SK-N-SH (cell line): ENCODE measurements around the gene ANKRD16.

Experiments used
- EP300 ChIP-seq, 2 experiments: IDR thresholded peaks; 2 replicates each; pipeline versions ENCODE4 v1.4.0 to v1.6.1; 2012; ENCODE audit warnings: borderline replicate concordance in 1 of 2, low read depth in 1 of 2, low read length in 1 of 2
- FOXM1 ChIP-seq: IDR thresholded peaks from 2 replicates; pipeline ENCODE4 v1.4.0; 2012; ENCODE audit warnings: low read depth, mild to moderate bottlenecking
- GABPA ChIP-seq: IDR thresholded peaks from 2 replicates; pipeline ENCODE4 v1.4.0; 2012; ENCODE audit warnings: low read depth, mild to moderate bottlenecking
- GATA2 ChIP-seq: sonication (generic); formaldehyde crosslinking; IDR thresholded peaks from 2 replicates; pipeline ENCODE4 v1.5.0; 2020; ENCODE audit warnings: mild to moderate bottlenecking, missing genetic modification reagents
- IRF3 ChIP-seq: fragments of 150-350 bp; IDR thresholded peaks from 2 replicates; pipeline ENCODE4 v1.6.1; 2016; ENCODE audit warnings: mild to moderate bottlenecking, low read depth, low read length
- JUND ChIP-seq: IDR thresholded peaks from 2 replicates; pipeline ENCODE4 v1.4.0; 2012
- MXI1 ChIP-seq: IDR thresholded peaks from 2 replicates; pipeline ENCODE4 v1.6.1; 2012; ENCODE audit warnings: mild to moderate bottlenecking, low read depth, low read length, improper control_type of control experiment
- RAD21 ChIP-seq: IDR thresholded peaks from 2 replicates; pipeline ENCODE4 v1.6.1; 2012; ENCODE audit warnings: mild to moderate bottlenecking, low read length
- RCOR1 ChIP-seq: fragments of 150-350 bp; IDR thresholded peaks from 2 replicates; pipeline ENCODE4 v1.6.1; 2017; ENCODE audit warnings: antibody characterized with exemption, low read length
- TEAD4 ChIP-seq: IDR thresholded peaks from 2 replicates; pipeline ENCODE4 v1.4.0; 2012; ENCODE audit warnings: mild to moderate bottlenecking, borderline replicate concordance; ENCODE audit not compliant: insufficient read depth
- ZBTB33 ChIP-seq: IDR thresholded peaks from 2 replicates; pipeline ENCODE4 v1.4.0; 2012; ENCODE audit warnings: low read depth, borderline replicate concordance
- TF ChIP-seq, protein P1 (sequence below): fragments of 200-600 bp; sonication (generic); IDR thresholded peaks from 2 replicates; pipeline ENCODE4 v1.6.1; 2017; ENCODE audit warnings: antibody characterized with exemption, mild to moderate bottlenecking, moderate library complexity
- TF ChIP-seq, protein P2 (sequence below): IDR thresholded peaks from 2 replicates; pipeline ENCODE4 v1.6.1; 2012; ENCODE audit warnings: mild to moderate bottlenecking, low read depth, low read length, moderate library complexity

- TF ChIP-seq, protein P1, sequence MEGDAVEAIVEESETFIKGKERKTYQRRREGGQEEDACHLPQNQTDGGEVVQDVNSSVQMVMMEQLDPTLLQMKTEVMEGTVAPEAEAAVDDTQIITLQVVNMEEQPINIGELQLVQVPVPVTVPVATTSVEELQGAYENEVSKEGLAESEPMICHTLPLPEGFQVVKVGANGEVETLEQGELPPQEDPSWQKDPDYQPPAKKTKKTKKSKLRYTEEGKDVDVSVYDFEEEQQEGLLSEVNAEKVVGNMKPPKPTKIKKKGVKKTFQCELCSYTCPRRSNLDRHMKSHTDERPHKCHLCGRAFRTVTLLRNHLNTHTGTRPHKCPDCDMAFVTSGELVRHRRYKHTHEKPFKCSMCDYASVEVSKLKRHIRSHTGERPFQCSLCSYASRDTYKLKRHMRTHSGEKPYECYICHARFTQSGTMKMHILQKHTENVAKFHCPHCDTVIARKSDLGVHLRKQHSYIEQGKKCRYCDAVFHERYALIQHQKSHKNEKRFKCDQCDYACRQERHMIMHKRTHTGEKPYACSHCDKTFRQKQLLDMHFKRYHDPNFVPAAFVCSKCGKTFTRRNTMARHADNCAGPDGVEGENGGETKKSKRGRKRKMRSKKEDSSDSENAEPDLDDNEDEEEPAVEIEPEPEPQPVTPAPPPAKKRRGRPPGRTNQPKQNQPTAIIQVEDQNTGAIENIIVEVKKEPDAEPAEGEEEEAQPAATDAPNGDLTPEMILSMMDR, result no peak
- TF ChIP-seq MXI1 (no peak), IRF3 (no peak), ZBTB33 (no peak), TEAD4 (no peak), JUND (no peak), GATA2 (CRISPR knock-in tag) (no peak), EP300 (IDR thresholded peaks at IDR 0.05; ENCODE audit: borderline replicate concordance in 1 of 2, low read depth in 1 of 2, low read length in 1 of 2) (no peak), FOXM1 (no peak), RCOR1 (no peak), GABPA (no peak), RAD21 (no peak)
- TF ChIP-seq, protein P2, sequence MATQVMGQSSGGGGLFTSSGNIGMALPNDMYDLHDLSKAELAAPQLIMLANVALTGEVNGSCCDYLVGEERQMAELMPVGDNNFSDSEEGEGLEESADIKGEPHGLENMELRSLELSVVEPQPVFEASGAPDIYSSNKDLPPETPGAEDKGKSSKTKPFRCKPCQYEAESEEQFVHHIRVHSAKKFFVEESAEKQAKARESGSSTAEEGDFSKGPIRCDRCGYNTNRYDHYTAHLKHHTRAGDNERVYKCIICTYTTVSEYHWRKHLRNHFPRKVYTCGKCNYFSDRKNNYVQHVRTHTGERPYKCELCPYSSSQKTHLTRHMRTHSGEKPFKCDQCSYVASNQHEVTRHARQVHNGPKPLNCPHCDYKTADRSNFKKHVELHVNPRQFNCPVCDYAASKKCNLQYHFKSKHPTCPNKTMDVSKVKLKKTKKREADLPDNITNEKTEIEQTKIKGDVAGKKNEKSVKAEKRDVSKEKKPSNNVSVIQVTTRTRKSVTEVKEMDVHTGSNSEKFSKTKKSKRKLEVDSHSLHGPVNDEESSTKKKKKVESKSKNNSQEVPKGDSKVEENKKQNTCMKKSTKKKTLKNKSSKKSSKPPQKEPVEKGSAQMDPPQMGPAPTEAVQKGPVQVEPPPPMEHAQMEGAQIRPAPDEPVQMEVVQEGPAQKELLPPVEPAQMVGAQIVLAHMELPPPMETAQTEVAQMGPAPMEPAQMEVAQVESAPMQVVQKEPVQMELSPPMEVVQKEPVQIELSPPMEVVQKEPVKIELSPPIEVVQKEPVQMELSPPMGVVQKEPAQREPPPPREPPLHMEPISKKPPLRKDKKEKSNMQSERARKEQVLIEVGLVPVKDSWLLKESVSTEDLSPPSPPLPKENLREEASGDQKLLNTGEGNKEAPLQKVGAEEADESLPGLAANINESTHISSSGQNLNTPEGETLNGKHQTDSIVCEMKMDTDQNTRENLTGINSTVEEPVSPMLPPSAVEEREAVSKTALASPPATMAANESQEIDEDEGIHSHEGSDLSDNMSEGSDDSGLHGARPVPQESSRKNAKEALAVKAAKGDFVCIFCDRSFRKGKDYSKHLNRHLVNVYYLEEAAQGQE, result no peak
Measured at GRCh38 chr10:5902511-5903274, 13.0 kb upstream of the ANKRD16 start.
